ENCODE results near the gene DCAF17. TPM values are rescaled to one million over a fixed set of nuclear protein-coding genes. Genes with fewer than 3 reads are reported as not detected.
"Not testable (repeated sequence)": the region's sequence is repeated elsewhere in the genome, so short reads cannot be mapped to it uniquely, and the experiment has no call there.

DCAF17 gene
- total RNA-seq, 1 experiment from 2014 or later: 11.0 TPM

DNA sequence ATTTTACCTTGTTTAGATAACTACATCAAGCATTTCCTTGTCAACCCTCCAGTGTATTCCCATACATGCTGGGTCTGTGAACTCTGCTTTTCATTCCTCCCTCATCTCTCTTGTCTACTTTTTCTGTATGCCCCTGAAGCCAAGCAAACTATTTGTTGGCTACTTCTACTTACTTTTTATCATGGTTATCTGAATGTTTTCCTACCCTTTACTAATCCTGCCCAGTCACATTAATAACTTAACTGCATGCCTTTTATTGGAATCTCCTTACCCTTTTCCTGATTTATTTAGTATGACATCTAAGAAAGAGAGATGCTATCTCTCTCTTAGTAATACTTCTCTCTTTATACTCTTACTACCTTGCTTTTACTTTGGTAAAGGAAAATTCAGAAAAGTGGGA lies 17.0 kb downstream of the DCAF17 start:
- no peak for DNase-seq (ENCODE audit: low spot score)

DNA sequence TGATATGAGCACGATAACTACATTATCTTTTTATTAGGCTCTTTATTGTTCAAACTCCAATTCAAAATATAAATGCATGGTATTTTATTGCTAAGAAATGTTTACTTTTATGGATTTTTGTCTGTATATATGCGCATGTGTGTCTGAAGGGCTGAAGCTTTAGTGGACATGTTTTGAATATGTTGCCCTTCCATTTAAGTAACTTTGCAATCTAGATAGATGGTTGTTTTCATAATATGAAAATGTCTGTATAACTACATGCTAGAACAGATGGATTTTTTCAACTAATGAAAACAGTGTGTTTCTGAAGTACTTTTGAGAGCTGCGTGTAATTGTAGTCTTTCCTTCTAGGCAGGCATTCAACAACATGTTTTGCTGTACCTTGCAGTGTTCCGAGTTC lies 18.7 kb downstream of the DCAF17 start:
- DNase-seq (ENCODE audit: low spot score): no peak

DNA sequence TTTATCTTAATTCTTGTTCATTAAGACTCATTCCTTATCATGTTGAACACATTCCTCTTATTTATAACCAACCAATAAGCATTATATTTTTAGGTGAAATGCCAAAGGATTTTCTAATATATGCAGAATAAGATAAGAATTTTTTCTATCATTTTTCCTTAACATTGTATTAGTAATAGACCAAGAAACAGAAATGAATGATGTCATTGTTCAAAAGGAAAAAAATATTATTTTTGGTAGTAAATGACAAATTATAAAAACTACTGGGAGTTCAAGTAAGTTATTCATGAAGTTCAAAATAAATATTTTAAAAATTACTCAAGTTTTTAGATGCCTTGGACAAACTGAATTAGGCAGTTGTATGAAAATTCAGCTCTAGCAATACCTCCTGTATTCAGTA lies 25.5 kb downstream of the DCAF17 start:
- DNase-seq (ENCODE audit: low spot score): no peak

DNA sequence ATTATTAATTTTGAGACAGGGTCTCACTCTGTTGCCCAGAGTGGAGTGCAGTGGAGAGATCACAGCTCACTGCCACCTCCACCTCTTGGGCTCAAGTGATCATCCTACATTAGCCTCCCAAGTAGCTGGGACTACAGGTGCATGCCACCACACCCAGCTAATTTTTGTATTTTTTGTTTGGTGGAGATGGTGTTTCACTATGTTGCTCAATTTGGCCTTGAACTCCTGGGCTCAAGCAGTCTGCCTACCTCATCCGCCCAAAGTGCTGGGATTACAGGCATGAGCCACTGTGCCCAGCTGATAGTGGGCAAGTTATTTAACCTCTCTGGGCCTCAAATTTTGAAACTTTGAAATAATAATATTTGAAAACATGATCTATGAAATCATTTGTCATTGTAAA lies 26.5 kb downstream of the DCAF17 start:
- DNase-seq (ENCODE audit: low spot score): no peak

DNA sequence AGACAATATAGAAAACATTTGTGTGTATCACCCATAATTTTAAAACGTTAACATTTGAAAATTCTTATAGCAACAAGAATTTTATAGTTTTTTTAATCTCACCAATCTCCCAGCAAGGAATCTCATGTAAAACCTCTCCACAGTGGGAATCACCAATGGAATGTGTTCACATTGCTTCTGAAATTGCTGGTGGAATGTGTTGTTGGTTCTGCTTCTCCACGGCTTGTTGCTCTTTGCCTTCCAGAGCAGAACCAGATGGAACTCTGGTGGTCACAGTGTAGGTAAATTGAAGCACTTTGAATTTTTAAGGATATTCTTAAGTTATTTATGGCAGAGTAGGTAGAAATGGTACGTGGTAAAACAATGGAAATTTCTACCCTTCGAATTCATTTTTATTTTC lies 35.1 kb downstream of the DCAF17 start:
- DNase-seq (ENCODE audit: low spot score): no peak

DNA sequence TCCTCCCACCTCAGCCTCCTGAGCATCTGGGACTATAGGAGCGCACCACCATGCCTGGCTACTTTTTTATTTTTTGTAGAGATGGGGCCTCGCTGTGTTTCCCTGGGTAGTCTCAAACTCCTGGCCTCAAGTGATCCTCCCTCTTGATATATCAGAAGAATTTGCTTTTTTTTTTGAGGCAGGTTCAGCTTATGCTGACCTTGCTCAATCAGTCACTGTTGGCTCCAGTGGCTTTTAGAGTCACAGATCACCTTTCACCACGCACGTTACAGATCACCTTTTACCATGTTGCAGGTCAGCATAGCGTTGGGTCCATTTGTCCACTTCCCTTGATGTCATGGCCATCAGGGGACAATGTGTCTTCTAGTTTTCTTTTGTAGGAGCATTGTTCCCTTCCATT lies 36.1 kb downstream of the DCAF17 start:
- no peak for DNase-seq (ENCODE audit: low spot score)

DNA sequence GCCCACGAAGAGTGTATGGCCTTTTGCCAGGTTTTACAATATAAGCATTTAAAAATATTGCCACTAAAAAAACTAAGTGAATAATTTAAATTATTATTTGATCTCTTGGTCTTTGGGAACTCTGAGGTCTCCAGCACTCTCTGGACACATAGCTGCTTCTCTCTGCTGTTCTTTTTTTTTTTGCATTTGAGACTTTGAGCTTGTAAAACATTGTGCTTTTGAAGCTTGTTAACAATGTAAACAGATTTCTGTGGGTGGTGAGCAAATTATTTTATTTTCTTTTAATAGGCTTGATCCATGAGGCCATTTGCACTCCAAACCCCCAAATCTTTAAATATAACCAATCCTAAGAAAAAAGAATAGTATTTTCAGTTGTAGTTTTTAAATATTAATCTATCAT lies 42.0 kb downstream of the DCAF17 start:
- no peak for DNase-seq (ENCODE audit: low spot score)

DNA sequence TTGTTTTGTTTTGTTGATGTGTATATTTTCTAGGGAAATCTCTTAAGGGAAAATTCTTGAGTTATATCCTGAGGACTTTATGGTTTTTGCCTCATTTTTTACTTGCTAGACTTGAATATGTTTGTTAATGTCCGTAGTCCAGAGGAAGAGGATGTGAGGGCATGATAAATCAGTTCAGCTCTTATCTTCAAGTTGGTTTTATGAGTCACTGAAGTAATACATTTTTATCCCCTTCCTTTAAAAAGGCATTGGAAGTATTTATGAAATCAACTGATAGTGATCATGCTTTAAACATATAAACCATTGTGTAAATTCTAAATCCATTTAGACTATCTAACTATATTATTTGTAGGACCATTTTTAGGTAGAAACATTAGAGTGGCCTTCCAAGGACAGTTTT lies 44.3 kb downstream of the DCAF17 start:
- no peak for DNase-seq (ENCODE audit: low spot score)

DNA sequence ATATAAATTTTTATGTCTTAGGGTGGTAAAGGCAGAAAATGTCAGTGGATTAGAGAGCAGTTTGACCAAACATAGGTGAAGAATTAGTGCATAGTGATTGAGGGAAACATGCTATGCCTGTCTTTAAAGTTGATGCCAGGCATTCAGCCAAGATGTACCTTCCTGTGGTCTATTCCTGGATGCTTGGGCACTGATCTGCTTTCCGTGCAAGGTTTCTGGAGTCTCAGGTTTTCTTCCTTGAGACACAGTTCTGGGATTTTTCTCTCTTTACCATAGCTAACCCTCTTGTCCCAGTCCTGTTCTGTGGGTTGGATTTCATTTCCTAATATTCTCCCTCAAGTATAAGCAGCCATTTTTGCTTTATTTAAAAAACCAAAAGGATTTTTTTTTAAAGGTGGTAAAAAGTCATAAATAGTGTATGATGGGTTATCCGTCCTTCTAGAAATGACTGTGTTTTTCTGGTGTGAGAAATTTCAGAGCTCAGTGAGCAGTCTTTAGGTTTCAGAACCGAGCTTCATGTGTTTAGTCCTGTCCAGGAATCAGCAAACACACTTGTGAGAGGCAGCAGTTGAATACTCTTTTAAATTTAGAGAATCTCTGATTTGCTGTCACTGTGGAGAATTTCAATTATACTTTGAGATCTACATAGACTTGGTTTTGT lies 45.3 kb downstream of the DCAF17 start:
- peak; percentile 5 for DNase-seq (ENCODE audit: low spot score)

DNA sequence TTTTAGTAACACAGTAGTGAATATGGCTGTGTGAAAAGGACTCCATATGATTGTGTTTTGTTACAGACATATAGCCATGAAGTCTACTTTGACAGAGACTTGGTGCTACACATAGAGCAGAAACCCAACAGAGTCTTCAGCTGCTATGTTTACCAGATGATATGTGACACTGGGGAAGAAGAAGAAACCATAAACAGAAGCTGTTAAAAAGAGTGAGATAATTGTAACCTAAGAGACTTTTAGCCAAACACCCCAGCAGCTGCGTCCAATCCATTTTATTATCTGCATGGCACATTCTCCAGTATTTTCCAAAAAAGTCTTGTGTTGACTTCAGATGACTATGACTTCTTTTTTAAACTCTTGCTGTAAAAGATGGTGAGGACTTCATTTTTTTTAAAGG lies 46.9 kb downstream of the DCAF17 start:
- no peak for DNase-seq (ENCODE audit: low spot score)

DNA sequence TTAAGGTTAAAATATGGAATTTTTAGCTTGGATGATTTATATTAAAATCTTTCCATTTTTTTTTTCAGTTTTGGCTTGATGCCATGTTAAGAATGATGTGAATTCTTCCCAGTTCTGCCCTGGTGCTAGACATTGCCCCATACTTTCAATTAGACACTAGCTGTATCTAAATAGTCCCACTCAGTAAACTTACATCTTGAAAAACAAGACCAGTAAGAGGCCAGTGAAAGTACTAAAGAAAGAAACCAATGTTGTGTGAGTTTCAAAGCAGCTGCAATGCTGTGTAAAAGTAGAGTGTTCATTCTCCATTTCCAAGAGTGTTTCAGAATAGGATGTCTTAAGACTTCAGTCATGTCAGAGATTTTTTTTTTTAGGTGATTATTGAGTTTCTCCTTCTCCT lies 48.3 kb downstream of the DCAF17 start:
- no peak for DNase-seq (ENCODE audit: low spot score)

DNA sequence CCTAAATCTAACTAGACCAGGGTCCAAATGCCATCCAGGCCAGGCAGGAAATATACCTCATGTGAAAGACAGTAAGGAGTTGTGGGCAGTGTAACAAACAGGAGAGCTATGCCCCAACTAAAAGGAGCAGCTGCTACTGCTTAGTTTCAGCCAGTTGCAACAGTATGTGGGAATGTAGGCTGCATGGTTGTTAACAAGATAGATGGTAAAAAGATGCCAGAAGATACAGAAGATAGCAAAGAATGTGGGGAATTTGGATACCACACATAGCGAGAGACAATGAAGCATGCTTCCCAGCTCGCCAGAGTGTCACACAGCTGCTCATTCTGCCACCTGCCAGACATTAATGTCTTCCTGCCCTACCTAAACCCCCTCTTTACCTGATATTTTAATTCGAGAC lies 48.9 kb downstream of the DCAF17 start:
- DNase-seq (ENCODE audit: low spot score): no peak

DNA sequence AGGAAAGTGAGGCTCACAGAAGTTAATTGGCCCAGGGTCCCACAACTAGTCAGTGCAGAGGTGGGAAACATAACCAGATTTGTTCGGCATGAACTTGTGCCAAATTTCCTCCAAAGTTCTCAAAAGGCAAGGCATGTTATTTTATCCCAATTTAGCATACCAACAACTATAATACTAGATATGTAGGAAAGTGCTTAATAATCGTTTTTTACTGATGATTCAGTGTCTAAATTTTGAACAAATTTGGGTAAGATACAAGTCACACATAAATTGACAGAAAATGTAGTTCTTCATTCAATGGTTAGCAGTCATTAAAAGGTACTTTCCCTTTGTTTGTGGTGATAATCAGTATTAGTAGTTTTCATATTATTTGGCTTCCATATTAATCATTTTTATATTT lies 49.8 kb downstream of the DCAF17 start:
- DNase-seq (ENCODE audit: low spot score): no peak

DNA sequence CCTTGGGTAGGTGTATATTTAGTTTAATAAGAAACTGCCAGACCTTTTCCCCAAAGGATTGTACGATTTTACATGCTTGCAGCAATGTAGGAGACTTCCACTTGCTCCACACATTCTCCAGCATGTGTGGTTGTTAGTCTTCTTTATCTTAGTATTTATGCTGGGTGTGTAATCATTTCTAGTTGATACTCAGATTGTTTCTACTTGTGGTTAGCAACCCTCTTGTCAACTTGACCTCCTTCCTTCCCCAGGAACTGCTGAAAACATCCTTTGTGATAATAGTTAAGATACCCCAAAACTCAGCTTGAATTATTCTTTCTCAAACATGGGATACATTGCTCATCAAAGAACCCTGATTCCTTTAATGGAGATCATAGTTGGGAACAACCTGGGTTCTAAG lies 51.1 kb downstream of the DCAF17 start:
- DNase-seq (ENCODE audit: low spot score): no peak

DNA sequence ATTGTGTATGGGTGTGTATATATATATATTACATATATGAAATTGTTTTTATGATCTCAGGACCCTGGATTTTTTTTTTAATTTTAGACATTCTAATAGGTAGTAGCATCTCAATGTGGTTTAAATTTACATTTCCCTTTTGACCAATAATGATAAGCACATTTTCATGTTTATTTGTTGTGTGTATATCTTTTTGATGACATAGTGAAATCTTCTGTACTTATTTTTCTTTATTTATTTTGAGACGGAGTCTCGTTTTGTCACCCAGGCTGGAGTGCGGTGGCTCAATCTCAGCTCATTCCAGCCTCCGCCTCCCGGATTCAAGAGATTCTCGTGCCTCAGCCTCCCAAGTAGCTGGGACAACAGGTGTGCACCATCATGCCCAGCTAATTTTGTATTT lies 53.2 kb downstream of the DCAF17 start:
- no peak for DNase-seq (ENCODE audit: low spot score)

DNA sequence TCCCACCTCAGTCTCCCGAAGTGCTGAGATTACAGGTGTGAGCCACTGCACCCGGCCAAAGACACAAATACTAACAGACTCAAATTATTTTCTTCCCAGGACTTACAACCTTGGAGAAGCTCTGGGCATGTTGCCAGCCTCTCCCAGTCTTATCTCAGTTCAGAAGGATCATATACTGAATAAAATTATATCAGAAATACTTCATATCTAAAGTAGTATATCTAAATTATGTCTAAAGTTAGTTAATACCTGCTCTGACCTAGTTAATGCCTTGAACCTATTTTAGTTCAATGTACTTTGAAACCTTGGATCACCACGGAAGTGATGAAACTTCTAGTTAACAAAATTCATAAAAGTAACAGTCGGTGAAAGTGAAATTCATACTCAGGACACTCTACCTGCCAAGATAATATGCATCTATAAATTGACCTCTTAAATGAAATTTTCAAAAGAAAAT lies 53.8 kb downstream of the DCAF17 start:
- no peak for DNase-seq (ENCODE audit: low spot score)

DNA sequence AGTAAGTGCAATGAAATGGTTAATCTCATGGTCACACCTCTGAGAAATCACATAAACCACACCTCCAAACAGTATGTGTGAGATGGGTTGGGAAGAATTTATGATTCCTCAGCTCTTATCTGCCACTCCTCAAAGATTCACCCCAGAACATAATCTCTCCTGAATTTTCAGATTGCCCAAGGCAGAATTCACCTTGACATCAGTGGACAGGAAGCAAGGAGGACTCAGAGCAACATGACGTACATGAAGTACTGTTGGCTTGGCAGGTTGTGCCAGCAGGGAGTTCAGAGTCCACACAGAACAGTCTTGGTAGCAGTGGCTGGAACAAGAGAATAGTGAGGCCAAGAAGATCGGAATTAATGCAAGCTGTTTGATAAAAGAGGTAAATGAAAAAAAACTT lies 56.6 kb downstream of the DCAF17 start:
- DNase-seq (ENCODE audit: low spot score): no peak

DNA sequence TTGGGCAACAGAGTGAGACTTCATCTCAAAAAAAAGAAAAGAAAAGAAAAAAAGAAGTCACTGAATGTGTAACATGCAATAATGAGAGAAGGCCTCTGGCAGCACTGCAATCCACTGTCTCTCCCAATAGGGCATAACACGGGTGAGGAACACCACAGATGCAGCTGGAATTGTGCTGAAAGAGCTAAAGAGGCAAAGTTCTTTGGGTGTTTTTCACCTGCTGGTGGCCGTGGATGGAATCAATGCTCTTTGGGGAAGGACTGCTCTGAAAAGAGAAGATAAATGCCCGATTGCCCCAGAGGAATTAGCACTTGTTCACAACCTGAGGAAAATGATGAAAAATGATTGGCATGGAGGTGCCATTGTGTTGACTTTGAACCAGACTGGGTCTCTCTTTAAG lies 57.3 kb downstream of the DCAF17 start:
- DNase-seq (ENCODE audit: low spot score): no peak

DNA sequence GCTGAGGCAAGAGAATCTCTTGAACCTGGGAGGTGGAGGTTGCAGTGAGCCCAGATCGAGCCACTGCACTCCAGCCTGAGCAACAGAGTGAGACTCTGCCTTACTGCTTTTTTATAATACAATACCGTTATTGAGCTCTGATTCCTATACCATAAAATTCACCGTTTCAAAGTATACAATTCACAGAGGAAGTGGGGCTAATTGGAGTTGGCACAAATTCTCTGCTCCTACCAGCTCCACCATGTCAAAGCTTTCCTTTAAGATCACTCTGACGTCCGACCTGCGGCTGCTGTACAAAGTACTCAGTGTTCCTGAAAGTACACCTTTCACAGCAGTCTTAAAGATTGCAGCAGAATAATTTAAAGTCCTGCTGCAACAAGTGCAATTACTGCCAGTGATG lies 58.6 kb downstream of the DCAF17 start:
- no peak for DNase-seq (ENCODE audit: low spot score)

DNA sequence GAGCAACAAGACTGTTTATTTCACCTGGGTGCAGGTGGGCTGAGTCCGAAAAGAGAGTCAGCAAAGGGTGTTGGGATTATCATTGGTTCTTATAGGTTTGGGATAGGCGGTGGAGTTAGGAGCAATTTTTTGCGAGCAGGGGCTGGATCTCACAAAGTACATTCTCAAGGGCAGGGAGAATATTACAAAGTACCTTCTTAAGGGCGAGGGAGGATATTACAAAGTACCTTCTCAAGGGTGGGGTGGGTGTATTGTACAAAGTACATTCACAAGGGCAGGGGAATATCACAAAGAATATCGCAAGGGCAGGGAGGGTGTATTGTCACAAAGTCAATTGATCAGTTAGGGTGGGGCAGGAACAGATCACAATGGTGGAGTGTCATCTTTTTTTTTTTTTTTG lies 63.6 kb downstream of the DCAF17 start:
- DNase-seq (ENCODE audit: low spot score): not testable (repeated sequence)

DNA sequence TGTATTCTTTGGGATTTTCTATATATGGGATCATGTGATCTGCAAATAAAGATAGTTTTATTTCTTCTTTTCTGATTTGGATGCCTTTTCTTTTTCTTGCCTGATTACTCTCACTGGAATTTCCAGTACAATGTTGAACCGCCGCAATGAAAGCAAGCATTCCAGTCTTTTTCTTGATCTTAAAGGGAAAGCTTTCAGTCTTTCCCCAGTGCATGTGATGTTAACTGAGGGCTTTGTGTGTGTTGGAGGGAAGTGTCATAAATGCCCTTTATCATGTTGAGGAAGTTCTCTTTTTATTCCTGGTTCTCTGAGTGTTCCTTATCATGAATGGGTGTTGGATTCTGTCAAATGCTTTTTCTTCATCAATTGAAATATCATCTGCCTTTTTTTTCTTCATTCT lies 71.3 kb downstream of the DCAF17 start:
- DNase-seq (ENCODE audit: low spot score): no peak

DNA sequence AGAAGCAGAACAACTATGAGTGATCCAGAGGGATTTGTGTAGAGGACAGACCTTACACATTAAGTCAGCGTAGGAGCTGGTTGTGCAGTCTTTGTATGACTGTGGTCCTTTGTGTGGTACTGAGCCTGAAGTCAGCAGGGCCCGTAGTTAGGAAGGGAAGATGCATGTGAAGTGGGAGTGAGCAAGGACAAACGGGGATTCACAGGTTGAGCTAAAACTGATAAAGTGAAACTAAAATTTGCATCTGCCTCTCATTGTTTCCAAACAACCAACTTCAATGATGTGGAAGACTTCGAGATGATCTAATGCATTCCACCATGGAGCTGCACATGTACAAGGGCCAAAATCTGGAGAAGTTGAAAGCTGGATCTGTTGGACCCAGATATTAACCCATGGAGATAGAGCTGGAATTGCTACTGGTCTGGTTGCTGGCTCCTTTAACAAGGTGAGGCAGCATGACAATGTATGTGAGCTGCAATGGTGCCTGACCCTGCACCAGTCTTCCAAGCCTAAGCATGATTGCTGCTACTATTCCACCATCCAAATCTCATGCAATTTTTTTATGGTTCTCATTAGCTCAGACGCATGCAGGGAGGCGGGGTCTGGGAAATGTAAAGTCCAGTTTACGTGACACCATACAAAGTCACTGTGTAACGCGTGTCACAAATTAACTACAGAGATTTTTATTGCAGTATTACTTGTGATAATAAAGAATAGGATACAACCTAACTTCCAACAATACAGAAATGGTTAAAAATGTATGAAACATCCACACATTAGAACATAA lies 76.1 kb downstream of the DCAF17 start:
- no peak for DNase-seq (ENCODE audit: low spot score)

DNA sequence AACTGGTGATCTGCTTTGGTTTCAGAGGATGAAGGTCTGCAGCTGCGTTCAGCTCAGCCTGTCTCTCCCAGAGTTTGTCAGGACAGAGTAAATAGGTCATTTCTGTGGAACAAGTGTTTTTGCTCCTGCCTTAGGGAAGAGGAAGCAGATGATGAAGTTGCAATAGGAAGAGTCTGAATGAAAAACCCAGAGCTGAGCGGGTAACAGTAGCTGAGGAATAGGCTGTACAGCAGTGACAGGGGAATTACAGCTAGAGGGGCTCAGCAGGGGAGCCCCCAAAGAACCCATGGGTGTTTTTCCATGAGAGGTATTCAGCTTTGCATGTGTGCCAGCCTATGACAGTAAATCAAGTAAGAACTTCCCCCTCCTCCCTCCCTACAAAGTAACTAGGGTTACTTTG lies 78.0 kb downstream of the DCAF17 start:
- no peak for DNase-seq (ENCODE audit: low spot score)

All from H4 (cell line).